ENCODE data around the gene NUP93.
"Not testable (repeated sequence)": the region's sequence is repeated elsewhere in the genome, so short reads cannot be mapped to it uniquely, and the experiment has no call there.

The NUP93 gene

DNA sequence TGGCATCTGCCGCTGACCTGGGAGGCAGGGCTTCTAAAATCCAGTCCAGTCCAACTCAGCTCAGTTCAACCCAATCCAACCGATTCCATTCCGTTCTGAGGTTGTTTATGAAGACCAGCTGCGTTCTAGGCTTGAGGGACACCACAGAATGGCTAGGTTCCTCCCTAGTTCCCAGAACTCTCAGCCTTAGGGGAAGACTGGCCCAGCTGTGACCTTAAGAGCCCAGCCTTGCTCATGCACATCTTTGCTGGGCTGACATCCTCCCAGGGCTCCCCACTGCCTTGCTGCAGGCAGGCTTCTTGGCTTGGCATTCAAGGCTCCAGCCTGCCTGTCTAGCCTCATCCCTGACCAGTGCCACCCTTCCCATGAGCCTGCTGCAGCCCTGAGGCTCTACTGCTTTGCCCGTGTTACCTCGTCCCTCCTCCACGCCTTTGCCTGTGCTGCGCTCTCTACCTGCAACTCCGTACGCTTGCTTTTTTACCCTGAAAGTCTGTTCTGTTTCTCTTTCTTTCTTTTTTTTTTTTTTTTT is 143.0 kb downstream of the NUP93 start:
- DNase-seq: no peak

- DNase-seq: no peak
Measured at GRCh38 chr16:56874800-56875199, 144.9 kb downstream of the NUP93 start.

- DNase-seq: no peak
Measured at GRCh38 chr16:56876048-56876447, 146.1 kb downstream of the NUP93 start.

DNA sequence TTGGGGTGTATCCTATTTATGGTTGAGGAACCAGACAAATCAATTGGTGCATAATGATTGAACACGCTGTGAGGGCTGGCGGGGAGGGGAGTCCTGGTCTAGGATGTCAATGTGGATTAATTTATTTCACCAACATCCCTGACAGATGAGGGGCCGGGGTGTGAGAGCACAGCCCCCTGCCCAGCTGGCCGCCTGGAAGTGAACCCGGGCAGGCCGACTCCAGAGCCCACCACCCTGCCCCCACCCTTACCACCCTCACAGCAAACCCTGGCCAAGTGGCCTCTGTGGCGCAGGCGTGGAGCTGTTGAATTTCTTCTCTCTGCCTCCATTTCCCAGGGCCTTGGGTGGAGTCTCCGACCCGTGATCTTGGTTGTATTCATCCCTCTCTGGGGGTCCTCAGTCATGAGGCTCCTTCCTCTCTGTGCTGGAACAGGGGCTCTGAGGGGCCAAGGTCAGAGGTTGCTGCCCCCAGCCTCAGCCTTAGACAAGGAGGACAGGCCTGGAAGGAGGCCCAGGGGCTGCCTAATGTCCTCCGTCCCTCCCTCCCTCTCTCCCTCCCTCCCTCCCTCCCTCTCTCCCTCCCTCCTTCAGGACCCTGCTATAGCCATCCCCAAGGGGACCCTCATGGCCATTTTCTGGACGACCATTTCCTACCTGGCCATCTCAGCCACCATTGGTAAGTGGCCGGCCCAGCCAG is 147.7 kb downstream of the NUP93 start:
- no peak for DNase-seq

GRCh38 chr16:56878282-56878854 is 148.4 kb downstream of the NUP93 start:
- DNase-seq: no peak

DNA sequence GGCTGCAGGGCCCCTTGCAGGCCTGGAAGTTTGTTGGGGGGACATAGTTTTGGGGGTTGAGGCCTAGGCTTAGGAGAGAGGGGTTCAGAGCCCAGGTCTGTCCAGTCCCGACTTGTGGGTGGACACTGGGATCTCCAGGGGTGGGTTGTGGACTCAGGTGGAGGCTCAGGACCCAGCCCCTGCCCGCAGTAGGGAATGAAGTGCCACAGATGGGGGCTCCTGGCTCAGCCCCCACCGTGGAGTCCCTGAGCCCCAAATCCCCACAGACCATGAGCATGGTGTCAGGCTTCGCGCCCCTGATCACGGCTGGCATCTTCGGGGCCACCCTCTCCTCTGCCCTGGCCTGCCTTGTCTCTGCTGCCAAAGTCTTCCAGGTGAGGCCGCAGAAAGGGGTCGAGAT is 149.3 kb downstream of the NUP93 start:
- DNase-seq: no peak

- DNase-seq: no peak
Measured at GRCh38 chr16:56880176-56880575, 150.2 kb downstream of the NUP93 start.

DNA sequence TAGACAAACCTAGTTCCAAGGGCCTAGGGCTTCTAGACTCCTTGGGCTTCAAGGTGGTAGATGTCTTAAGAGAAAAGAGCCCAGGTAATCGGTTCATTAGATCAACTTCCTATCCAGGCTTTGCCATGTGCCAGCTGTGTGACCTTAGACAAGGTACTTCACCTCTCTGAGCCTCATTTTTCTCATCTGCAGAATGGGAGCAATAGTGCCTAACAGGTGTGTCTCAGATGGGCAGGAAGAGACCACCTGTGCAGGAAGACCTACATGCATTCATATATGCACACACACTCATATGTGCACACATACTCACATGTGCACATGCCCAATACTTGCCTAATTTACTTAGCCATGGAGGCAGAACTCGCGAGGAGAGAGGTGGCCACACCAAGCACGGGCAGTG is 150.8 kb downstream of the NUP93 start:
- DNase-seq: no peak

DNA sequence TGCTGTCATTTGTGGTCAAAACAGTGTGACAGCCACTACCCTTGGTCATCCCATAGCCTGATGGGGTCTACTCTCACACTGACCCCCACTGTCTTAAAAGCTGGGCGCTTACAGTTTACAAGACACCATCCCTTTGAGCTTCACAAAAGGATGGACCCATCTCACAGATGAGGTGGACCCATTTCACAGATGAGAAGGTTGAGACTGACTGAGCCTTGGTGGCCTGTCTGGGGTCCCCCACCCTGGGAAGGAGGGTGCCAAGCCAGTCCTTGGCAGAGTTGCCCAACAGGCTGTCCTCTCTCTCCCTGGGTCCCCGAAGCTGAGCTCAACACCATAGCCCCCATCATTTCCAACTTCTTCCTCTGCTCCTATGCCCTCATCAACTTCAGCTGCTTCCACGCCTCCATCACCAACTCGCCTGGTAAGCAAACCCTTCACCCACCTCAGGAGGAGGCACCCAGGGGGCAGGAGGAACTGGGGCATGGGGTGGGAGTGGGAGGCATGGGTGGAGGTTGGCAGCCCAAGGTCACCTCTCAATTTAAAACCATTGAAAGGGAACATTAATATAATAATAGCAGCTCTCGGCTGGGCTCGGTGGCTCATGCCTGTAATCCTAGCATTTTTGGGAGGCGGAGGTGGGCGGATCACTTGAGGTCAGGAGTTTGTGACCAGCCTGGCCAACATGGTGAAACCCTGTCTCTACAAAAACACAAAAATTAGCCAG is 152.3 kb downstream of the NUP93 start:
- DNase-seq: no peak

DNA sequence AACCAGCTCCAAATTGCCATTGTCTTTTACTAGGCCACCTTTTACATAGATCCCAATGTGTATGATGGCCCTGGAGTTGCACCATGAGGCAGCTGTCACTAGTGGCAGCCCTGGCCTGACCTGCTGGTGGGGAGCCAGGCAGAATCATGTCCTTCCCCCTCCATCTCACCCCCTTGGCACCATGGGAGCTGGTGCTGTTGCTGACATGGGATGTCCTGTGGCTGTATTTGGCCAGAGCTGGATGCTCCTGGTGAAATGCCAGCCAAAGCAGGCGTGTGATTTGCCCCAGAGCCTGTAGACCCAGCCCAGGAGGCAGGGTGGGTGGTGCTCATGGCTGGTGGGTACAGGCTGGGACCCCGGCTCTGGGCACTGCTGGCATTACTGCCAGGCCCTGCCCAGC is 153.7 kb downstream of the NUP93 start:
- no peak for DNase-seq

GRCh38 chr16:56884026-56884582 is 154.2 kb downstream of the NUP93 start:
- no peak for DNase-seq

GRCh38 chr16:56884929-56885328 is 155.0 kb downstream of the NUP93 start:
- DNase-seq: not testable (repeated sequence)

GRCh38 chr16:56885446-56886162 is 155.7 kb downstream of the NUP93 start:
- no peak for DNase-seq

GRCh38 chr16:56886296-56886695 is 156.4 kb downstream of the NUP93 start:
- DNase-seq: no peak

DNA sequence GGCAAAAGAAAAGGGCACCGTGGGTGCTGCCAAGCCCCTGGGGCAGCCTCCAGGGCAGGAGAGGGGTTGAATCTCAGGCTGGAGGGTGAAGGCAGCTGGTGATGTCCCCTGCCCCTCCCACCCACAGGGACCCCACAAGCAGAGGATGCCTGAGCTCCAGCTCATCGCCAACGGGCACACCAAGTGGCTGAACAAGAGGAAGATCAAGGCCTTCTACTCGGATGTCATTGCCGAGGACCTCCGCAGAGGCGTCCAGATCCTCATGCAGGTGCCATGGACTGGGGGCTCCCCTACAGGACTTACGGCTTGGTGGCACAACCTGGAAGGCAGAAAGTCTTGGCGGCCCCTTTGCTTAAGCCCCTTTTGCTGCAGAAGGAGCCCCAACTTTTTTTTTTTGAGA is 156.9 kb downstream of the NUP93 start:
- no peak for DNase-seq

GRCh38 chr16:56888806-56889205 is 158.9 kb downstream of the NUP93 start:
- DNase-seq: no peak

- no peak for DNase-seq
Measured at GRCh38 chr16:56889206-56889605, 159.3 kb downstream of the NUP93 start.

DNA sequence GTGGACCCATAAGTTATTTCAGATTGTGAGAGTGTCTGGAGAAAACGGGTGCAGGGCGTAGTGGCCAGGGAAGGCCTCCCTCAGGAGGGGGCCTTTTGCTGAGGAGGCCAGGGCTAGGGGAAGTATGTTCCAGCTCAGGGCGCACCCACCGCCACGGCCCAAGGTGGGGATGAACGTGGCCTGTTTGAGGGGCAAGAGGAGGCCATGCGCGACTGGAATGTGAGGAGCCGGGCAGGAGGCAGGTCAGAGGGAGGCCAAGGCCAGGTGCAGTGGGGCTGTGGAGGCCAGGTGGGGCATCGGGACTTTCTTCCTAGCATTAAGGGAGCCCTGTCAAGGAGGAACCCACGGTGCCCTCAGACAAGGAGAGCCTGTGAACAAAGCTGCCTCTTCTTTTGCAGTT is 161.8 kb downstream of the NUP93 start:
- no peak for DNase-seq

GRCh38 chr16:56892705-56893104 is 162.8 kb downstream of the NUP93 start:
- no peak for DNase-seq

GRCh38 chr16:56894331-56894917 is 164.5 kb downstream of the NUP93 start:
- DNase-seq: no peak

- DNase-seq: no peak
Measured at GRCh38 chr16:56895813-56896212, 165.9 kb downstream of the NUP93 start.

DNA sequence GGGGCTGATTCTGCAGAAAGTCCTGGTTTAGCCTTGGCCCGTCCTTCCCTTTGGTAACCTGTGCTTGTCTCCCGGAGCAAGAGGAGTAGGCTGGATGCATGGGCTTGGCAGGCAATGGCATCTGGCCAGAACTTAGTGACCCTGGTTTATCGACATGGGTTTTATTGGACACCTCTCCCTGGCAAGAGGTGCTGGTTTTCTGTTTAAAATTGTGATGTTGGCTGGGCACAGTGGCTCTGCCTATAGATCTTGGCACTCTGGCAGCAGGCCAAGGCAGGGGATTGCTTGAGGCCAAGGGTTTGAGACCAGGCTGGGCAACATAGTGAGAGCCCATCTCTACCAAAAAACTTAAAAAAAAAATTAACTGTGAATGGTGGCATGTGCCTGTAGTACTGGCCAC is 166.3 kb downstream of the NUP93 start:
- no peak for DNase-seq
